Measurements from ENCODE around the gene DDR1.

- TF ChIP-seq CTCF (conservative IDR thresholded peaks at IDR 0.05; ENCODE audit: low read depth in 2 of 2) (no peak), POLR2AphosphoS5 (IDR thresholded peaks at IDR 0.05; ENCODE audit: low read depth) (no peak), EZH2phosphoT487 (IDR thresholded peaks at IDR 0.05; ENCODE audit: unreplicated experiment) (no peak), NANOG (IDR thresholded peaks at IDR 0.05; ENCODE audit: borderline replicate concordance) (no peak), EZH2 (IDR thresholded peaks at IDR 0.05; ENCODE audit: low read depth, unreplicated experiment) (no peak), ZNF331 (CRISPR knock-in tag; IDR thresholded peaks at IDR 0.05; ENCODE audit: low read depth) (no peak), REST (IDR thresholded peaks at IDR 0.05; ENCODE audit: unreplicated experiment) (no peak), JUNB (IDR thresholded peaks at IDR 0.05; ENCODE audit: unreplicated experiment) (no peak), STAT1 (IDR thresholded peaks at IDR 0.05; ENCODE audit: unreplicated experiment) (no peak), CREB1 (CRISPR knock-in tag; IDR thresholded peaks at IDR 0.05; ENCODE audit: low read depth) (no peak), ETS1 (IDR thresholded peaks at IDR 0.05) (no peak), ZNF114 (CRISPR knock-in tag; IDR thresholded peaks at IDR 0.05) (no peak), ZNF462 (CRISPR knock-in tag; IDR thresholded peaks at IDR 0.05) (no peak)
Observed at GRCh38 chr6:30855429-30856075, 28.8 kb upstream of the DDR1 start.

Data from GM23338 (cell line).